Activated CD8-positive, alpha-beta memory T cell treated with anti-CD3 and anti-CD28 coated beads, Interleukin-2, amount 10 ng/mL, durations not matched to agents 7 days and 5 days (primary cell): ENCODE data around the gene TRIM45. TPM values are rescaled to one million over a fixed set of nuclear protein-coding genes. Genes with fewer than 3 reads are reported as not detected.
A peak's percentile ranks its signal among the peaks of the same experiment; 100 is the strongest.
"Not testable (repeated sequence)": the region's sequence is repeated elsewhere in the genome, so short reads cannot be mapped to it uniquely, and the experiment has no call there.

Source experiments
- ATAC-seq: fragments of 150-1000 bp; cut with Tn5 transposase; one replicate; pipeline ENCODE4 v1.10.0; 2021; ENCODE audit warnings: moderate library complexity
- CTCF ChIA-PET: fragments of 350-600 bp; sonication (Branson Sonifier 250); formaldehyde crosslinking; loops from one replicate; lab custom pipeline; 2021; ENCODE audit warnings: antibody characterized with exemption; lab: Charles Lee
- DNase-seq: peaks from one replicate; pipeline ENCODE4 v3.0.0-alpha.2; 2020
- H3K27ac Mint-ChIP-seq: one replicate; pipeline ENCODE4 v1.8.0; 2021; ENCODE audit warnings: mild to moderate bottlenecking, mixed read lengths
- H3K27me3 Mint-ChIP-seq: one replicate; pipeline ENCODE4 v1.8.0; 2021; ENCODE audit warnings: mixed read lengths
- H3K36me3 Mint-ChIP-seq: one replicate; pipeline ENCODE4 v1.8.0; 2021; ENCODE audit warnings: mild to moderate bottlenecking, mixed read lengths
- H3K4me1 Mint-ChIP-seq: one replicate; pipeline ENCODE4 v1.8.0; 2021; ENCODE audit warnings: mixed read lengths
- H3K4me3 Mint-ChIP-seq: one replicate; pipeline ENCODE4 v1.8.0; 2021; ENCODE audit warnings: mild to moderate bottlenecking, moderate library complexity, mixed read lengths
- H3K9me3 Mint-ChIP-seq: one replicate; pipeline ENCODE4 v1.8.0; 2022; ENCODE audit warnings: low read depth, mixed read lengths
- total RNA-seq, 2 experiments: library from RNA; stranded (reverse); gene quantifications; one replicate each; pipeline ENCODE4 v1.2.3, GENCODE V29; 2021

Gene TRIM45
- total RNA-seq, 2 experiments from 2014 or later, result 0.26 to 0.75 TPM

GRCh38 chr1:117122330-117123025 lies 929 bp upstream of the TRIM45 start:
- DNase-seq (no peak), ATAC-seq (no peak)
- Mint-ChIP-seq H3K4me1 (peaks cover 4% of the 10 kb centered on the region), H3K36me3 (no peaks in the 10 kb centered on the region), H3K27me3 (peaks cover 27% of the 10 kb centered on the region), H3K4me3 (peak overlapping the region; percentile 73), H3K9me3 (no peaks in the 10 kb centered on the region), H3K27ac (peak overlapping the region; percentile 14)
- CTCF ChIA-PET, result interaction anchor here (0.8 to 1.4 kb wide), 4 partner anchors 14 to 773 kb away, joined by 3 to 5 read pairs (median 3); no protein-coding TSS in a partner anchor

GRCh38 chr1:117120774-117121588 lies 568 bp downstream of the TRIM45 start:
- CTCF ChIA-PET, result interaction anchor here (2.5 kb wide), 1 partner anchor 8 kb away, joined by 16 read pairs; no protein-coding TSS in a partner anchor
- Mint-ChIP-seq H3K4me3 (peak overlapping the region; percentile 73), H3K27me3 (peaks cover 19% of the 10 kb centered on the region), H3K27ac (no peak overlapping the region), H3K9me3 (no peaks in the 10 kb centered on the region), H3K36me3 (no peaks in the 10 kb centered on the region), H3K4me1 (peaks cover 4% of the 10 kb centered on the region)
- no peak for ATAC-seq
- no peak for DNase-seq

GRCh38 chr1:117119144-117119543 lies 2.4 kb downstream of the TRIM45 start:
- H3K36me3 Mint-ChIP-seq, DNase-seq, H3K4me3 Mint-ChIP-seq, H3K9me3 Mint-ChIP-seq, ATAC-seq, H3K4me1 Mint-ChIP-seq, H3K27ac Mint-ChIP-seq: not testable (repeated sequence)
- peaks cover 19% of the 10 kb centered on the region for H3K27me3 Mint-ChIP-seq
- CTCF ChIA-PET, result interaction anchor here (0.5 to 2.5 kb wide), 5 partner anchors 8 to 325 kb away, joined by 3 to 16 read pairs (median 3); no protein-coding TSS in a partner anchor

GRCh38 chr1:117118137-117118536 lies 3.4 kb downstream of the TRIM45 start:
- no peaks in the 10 kb centered on the region for H3K9me3 Mint-ChIP-seq
- no peak for ATAC-seq
- no peak overlapping the region for H3K27ac Mint-ChIP-seq
- no peaks in the 10 kb centered on the region for H3K36me3 Mint-ChIP-seq
- no peak for DNase-seq
- CTCF ChIA-PET, result interaction anchor here (1.2 to 2.5 kb wide), 2 partner anchors 10 to 13 kb away, joined by 3 to 16 read pairs; no protein-coding TSS in a partner anchor
- no peak overlapping the region for H3K4me3 Mint-ChIP-seq
- peaks cover 4% of the 10 kb centered on the region for H3K4me1 Mint-ChIP-seq
- H3K27me3 Mint-ChIP-seq, result peaks cover 16% of the 10 kb centered on the region

- DNase-seq, result no peak
- H3K9me3 Mint-ChIP-seq, result no peaks in the 10 kb centered on the region
- H3K4me1 Mint-ChIP-seq, result peaks cover 4% of the 10 kb centered on the region
- no peak overlapping the region for H3K4me3 Mint-ChIP-seq
- no peak for ATAC-seq
- CTCF ChIA-PET, result interaction anchor here (1.2 kb wide), 1 partner anchor 14 kb away, joined by 3 read pairs; no protein-coding TSS in a partner anchor
- H3K27me3 Mint-ChIP-seq, result peaks cover 12% of the 10 kb centered on the region
- no peaks in the 10 kb centered on the region for H3K36me3 Mint-ChIP-seq
- H3K27ac Mint-ChIP-seq, result no peak overlapping the region
These were observed 3.9 kb downstream of the TRIM45 start for GRCh38 chr1:117117697-117118096.

- Mint-ChIP-seq H3K36me3 (no peaks in the 10 kb centered on the region), H3K27ac (peak overlapping the region; percentile 25), H3K27me3 (peaks cover 7% of the 10 kb centered on the region), H3K9me3 (no peaks in the 10 kb centered on the region), H3K4me3 (no peak overlapping the region), H3K4me1 (peaks cover 1% of the 10 kb centered on the region)
- CTCF ChIA-PET, result no interaction called here
- no peak for DNase-seq
- ATAC-seq, result no peak
These were observed 4.8 kb downstream of the TRIM45 start for GRCh38 chr1:117116784-117117130.

GRCh38 chr1:117116090-117116783 lies 5.3 kb downstream of the TRIM45 start:
- Mint-ChIP-seq H3K27me3 (peaks cover 7% of the 10 kb centered on the region), H3K4me1 (peaks cover 1% of the 10 kb centered on the region), H3K4me3 (no peak overlapping the region), H3K27ac (no peak overlapping the region), H3K9me3 (no peaks in the 10 kb centered on the region), H3K36me3 (no peaks in the 10 kb centered on the region)
- ATAC-seq (no peak), DNase-seq (no peak)
- CTCF ChIA-PET, result interaction anchor here (1.4 kb wide), 1 partner anchor 391 kb away, joined by 4 read pairs; no protein-coding TSS in a partner anchor

- H3K4me3 Mint-ChIP-seq, result no peak overlapping the region
- no peaks in the 10 kb centered on the region for H3K27me3 Mint-ChIP-seq
- no peaks in the 10 kb centered on the region for H3K9me3 Mint-ChIP-seq
- DNase-seq (no peak), ATAC-seq (no peak)
- no peak overlapping the region for H3K27ac Mint-ChIP-seq
- peaks cover 3% of the 10 kb centered on the region for H3K4me1 Mint-ChIP-seq
- CTCF ChIA-PET, result interaction anchor here (1.4 kb wide), 1 partner anchor 390 kb away, joined by 4 read pairs; no protein-coding TSS in a partner anchor
- no peaks in the 10 kb centered on the region for H3K36me3 Mint-ChIP-seq
These were observed 6.7 kb downstream of the TRIM45 start for GRCh38 chr1:117114877-117115276.

GRCh38 chr1:117113199-117113598 lies 8.3 kb downstream of the TRIM45 start:
- H3K27ac Mint-ChIP-seq, result no peak overlapping the region
- CTCF ChIA-PET, result no interaction called here

GRCh38 chr1:117112047-117112717 lies 9.4 kb downstream of the TRIM45 start:
- Mint-ChIP-seq H3K36me3 (peaks cover 3% of the 10 kb centered on the region), H3K27ac (no peak overlapping the region), H3K4me1 (peaks cover 6% of the 10 kb centered on the region), H3K9me3 (no peaks in the 10 kb centered on the region), H3K4me3 (no peak overlapping the region), H3K27me3 (no peaks in the 10 kb centered on the region)
- DNase-seq (no peak), ATAC-seq (no peak)
- CTCF ChIA-PET, result interaction anchor here (3.0 kb wide), 1 partner anchor 17 kb away, joined by 11 read pairs; no protein-coding TSS in a partner anchor

More at GRCh38 chr1:117113199-117113598, 8.3 kb downstream of the TRIM45 start:
- H3K9me3 Mint-ChIP-seq, result no peaks in the 10 kb centered on the region
- H3K27me3 Mint-ChIP-seq, result no peaks in the 10 kb centered on the region
- DNase-seq (no peak), ATAC-seq (no peak)
- no peaks in the 10 kb centered on the region for H3K36me3 Mint-ChIP-seq
- H3K4me1 Mint-ChIP-seq, result peaks cover 6% of the 10 kb centered on the region
- no peak overlapping the region for H3K4me3 Mint-ChIP-seq

GRCh38 chr1:117110774-117111173 lies 10.8 kb downstream of the TRIM45 start:
- Mint-ChIP-seq H3K36me3 (peaks cover 17% of the 10 kb centered on the region), H3K27ac (no peak overlapping the region), H3K27me3 (no peaks in the 10 kb centered on the region), H3K9me3 (no peaks in the 10 kb centered on the region), H3K4me3 (no peak overlapping the region), H3K4me1 (peaks cover 6% of the 10 kb centered on the region)
- CTCF ChIA-PET, result interaction anchor here (1.0 to 3.0 kb wide), 3 partner anchors 9 to 18 kb away, joined by 3 to 12 read pairs (median 11); no protein-coding TSS in a partner anchor
- DNase-seq (no peak), ATAC-seq (no peak)

- DNase-seq, result no peak
- Mint-ChIP-seq H3K4me3 (no peak overlapping the region), H3K4me1 (peaks cover 6% of the 10 kb centered on the region), H3K36me3 (peaks cover 42% of the 10 kb centered on the region), H3K9me3 (no peaks in the 10 kb centered on the region), H3K27ac (no peak overlapping the region), H3K27me3 (no peaks in the 10 kb centered on the region)
- no peak for ATAC-seq
- CTCF ChIA-PET, result interaction anchor here (1.3 kb wide), 1 partner anchor 45 kb away, joined by 3 read pairs; no protein-coding TSS in a partner anchor
These were observed 14.2 kb downstream of the TRIM45 start for GRCh38 chr1:117107364-117107763.
